ENCODE results near the gene CISH.

DNA sequence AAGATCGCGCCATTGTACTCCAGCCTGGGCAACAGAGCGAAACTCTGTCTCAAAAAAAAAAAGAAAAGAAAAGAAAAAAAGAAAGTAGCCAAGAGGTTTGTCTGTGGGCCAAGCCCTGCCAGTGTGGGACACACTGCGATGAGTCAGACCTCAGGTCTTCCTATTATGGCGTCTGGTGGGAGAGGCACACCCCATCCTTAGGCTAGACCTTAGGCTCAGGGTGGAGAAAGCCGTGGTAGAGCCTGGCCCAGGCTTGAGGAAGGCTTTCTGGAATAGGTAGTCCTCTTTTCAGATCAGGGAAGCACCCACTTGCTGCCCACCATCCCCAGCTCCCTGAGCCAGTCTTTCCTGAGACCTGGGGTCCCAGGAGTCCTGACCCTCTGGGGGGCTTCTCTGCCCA, 36.2 kb downstream of the CISH start:
- TF ChIP-seq POLR2A (IDR thresholded peaks at IDR 0.05) (no peak), POLR2AphosphoS5 (IDR thresholded peaks at IDR 0.05) (no peak)
- TF ChIP-seq, protein P1, sequence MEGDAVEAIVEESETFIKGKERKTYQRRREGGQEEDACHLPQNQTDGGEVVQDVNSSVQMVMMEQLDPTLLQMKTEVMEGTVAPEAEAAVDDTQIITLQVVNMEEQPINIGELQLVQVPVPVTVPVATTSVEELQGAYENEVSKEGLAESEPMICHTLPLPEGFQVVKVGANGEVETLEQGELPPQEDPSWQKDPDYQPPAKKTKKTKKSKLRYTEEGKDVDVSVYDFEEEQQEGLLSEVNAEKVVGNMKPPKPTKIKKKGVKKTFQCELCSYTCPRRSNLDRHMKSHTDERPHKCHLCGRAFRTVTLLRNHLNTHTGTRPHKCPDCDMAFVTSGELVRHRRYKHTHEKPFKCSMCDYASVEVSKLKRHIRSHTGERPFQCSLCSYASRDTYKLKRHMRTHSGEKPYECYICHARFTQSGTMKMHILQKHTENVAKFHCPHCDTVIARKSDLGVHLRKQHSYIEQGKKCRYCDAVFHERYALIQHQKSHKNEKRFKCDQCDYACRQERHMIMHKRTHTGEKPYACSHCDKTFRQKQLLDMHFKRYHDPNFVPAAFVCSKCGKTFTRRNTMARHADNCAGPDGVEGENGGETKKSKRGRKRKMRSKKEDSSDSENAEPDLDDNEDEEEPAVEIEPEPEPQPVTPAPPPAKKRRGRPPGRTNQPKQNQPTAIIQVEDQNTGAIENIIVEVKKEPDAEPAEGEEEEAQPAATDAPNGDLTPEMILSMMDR (IDR thresholded peaks at IDR 0.05) = no peak
